Measurements from ENCODE around the gene NACA2. TPM values are rescaled to one million over a fixed set of nuclear protein-coding genes. Genes with fewer than 3 reads are reported as not detected.

NACA2 gene
- total RNA-seq = not detected in 2 replicates

DNA sequence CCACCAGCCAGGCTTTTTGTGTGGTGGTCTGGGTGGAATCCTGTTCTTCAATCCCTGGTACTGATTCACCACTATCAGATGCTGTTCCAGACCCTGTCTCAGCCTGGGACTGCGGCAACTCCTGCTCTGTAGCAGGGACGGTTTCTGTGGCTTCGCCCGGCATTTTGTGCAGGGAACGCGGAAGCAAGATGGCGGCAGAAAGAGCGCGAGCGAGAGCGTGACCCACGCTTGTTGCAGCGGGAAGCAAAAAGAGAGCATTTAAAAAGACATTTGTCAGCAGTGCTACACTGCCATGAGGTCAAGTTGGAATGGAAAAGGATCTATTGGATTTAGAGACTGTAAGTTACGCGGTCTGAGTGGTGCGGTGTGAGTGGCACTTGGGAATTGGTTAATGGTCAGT lies at the start of gene NACA2:
Gene NACA2, minus strand, starts transcription at position 202 of the 400 bp plus-strand sequence. Its CDS starts 39 bp downstream, at position 163.

Other genes with a start within 250 kb of the NACA2 start
- gene TBX2, start 191.4 kb downstream of the NACA2 start, total RNA-seq = 13.8 and 15.9 TPM in 2 replicates
- not detected in 2 replicates for gene TBX4, start 138.8 kb downstream of the NACA2 start, total RNA-seq